GM18502 (cell line): ENCODE results near the gene TIMM50.
"Not testable (repeated sequence)": the region's sequence is repeated elsewhere in the genome, so short reads cannot be mapped to it uniquely, and the experiment has no call there.

ENCODE experiments used
- ATAC-seq: cut with Tn5 transposase; IDR thresholded peaks from one replicate; pipeline ENCODE4 v1.9.1; 2021; ENCODE audit warnings: mild to moderate bottlenecking; ENCODE audit not compliant: unreplicated experiment, poor library complexity

Gene TIMM50

DNA sequence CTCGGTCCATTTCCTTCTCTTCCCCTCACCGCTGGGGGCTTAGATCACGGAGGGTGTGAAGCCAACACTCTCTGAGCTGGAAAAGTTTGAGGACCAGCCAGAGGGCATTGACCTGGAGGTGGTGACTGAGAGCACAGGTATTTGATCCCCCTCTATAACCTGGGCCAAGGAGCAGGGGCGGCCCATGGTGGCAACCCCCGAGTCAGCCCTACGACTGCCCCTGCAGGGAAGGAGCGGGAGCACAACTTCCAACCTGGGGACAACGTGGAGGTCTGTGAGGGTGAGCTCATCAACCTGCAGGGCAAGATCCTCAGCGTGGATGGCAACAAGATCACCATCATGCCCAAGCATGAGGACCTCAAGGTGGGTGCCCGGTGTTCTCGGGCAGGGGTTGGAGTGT lies 11.6 kb upstream of the TIMM50 start:
- no peak for ATAC-seq

DNA sequence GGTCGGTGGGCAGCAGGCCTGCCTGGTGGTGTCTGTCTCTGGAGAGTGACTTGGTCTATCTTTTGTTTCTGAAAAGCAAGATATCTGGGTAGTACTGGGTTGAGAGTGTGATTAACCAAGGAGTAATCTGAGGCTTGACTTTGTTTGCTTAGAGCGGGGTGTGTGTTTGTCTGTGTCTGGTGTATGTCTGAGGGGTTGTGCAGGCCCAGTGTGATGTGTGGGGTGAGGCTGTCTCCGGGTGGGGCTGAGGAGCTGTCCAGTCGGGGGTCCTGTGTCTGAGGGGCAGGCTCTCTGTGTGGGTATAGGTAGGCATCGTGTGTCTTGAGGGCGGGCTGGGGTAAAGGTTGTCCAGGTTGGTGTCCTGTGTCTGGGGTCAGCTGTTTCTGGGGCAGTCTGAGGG lies 11.1 kb upstream of the TIMM50 start:
- ATAC-seq: no peak

- ATAC-seq: no peak
These were observed 9.8 kb upstream of the TIMM50 start for GRCh38 chr19:39470724-39471339.

DNA sequence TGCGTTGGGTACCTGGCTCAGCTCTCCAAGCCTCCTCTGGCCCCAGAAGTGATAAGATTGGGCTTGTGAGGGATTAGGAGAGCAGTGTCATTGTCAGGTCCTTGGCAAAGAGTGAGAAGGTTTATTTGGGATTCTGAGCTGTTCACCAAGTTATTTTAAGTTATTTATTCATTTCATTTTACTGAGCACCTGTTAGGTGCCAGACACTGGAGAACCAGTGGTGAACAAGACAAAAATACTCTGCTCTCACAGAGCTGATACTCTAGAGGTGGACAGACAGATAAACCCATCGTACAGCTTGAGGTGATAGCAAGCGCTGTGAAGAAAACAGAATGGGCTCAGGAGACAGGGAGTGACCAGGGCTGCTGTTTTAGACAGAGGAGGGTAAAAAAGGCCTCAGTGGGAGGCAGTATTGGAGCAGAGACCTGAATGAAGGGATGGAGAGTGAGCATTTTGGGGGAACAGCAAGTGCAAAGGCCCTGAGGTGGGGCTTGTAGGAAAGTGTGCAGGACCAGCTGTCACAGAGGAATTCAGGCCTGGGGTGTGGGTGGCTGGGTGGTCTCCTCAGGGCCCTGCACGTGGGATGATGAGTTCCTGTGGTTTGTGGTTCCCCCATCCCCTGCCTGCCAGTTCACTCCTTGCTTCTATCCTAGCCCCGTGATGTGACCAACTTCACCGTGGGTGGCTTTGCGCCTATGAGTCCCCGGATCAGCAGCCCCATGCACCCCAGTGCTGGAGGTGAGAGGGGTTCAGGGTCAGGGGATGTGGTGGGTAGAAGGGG lies 8.7 kb upstream of the TIMM50 start:
- no peak for ATAC-seq

GRCh38 chr19:39472746-39473442 lies 7.7 kb upstream of the TIMM50 start:
- ATAC-seq: no peak

- no peak for ATAC-seq
These were observed 7.1 kb upstream of the TIMM50 start for GRCh38 chr19:39473443-39473960.

DNA sequence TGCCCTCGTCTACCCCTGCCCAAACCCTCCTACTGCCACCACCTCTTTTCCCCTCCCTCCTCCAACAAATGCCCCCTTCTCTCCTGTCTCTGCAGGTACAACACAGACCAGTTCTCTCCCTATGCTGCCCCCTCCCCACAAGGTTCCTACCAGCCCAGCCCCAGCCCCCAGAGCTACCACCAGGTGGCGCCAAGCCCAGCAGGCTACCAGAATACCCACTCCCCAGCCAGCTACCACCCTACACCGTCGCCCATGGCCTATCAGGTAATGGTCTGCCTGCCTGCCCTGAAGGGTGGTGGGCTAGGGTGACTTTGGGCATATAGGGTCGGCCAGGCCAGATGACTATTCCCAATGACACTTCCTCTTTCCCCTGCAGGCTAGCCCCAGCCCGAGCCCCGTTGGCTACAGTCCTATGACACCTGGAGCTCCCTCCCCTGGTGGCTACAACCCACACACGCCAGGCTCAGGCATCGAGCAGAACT lies 6.5 kb upstream of the TIMM50 start:
- no peak for ATAC-seq

DNA sequence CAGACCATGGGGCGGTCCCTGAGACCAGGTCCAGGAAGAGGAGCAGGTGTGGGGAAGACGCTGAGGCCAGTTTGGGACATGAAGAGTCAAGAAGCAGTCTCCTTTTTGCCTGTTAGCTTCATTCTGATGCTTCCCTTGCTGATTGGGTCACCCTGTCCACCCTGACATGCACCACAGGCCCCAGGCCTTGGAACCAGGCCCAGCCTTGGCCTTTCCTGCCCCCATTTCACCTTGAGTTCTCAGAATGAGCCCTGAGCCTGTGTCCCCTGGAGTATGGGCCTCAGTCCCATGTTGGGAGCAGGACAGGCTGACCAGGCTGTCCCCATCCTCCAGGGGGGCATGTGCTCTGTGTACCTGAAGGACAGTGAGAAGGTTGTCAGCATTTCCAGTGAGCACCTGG lies 4.9 kb upstream of the TIMM50 start:
- no peak for ATAC-seq

- ATAC-seq: not testable (repeated sequence)
These were observed 1.3 kb upstream of the TIMM50 start for GRCh38 chr19:39479319-39479801.

- no peak for ATAC-seq
These were observed 722 bp upstream of the TIMM50 start for GRCh38 chr19:39479916-39480315.

DNA sequence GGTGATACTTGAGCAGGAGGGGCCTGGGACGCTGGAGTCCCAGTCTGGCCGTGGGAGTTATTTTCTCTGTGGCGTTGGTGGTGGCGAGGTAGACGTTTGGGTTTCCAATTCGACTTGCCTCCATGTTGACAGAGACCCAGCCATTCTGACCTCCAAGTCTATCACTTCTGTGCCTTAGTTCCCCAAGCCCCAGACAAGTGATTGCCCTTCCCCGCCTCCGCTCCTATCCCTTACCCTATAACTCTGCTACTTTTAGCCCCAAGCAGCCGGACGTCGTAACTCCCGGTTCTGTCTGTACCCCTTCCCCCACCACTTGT lies 549 bp downstream of the TIMM50 start:
- no peak for ATAC-seq

GRCh38 chr19:39481676-39482075 lies 1.0 kb downstream of the TIMM50 start:
- no peak for ATAC-seq

- no peak for ATAC-seq
These were observed 2.5 kb downstream of the TIMM50 start for GRCh38 chr19:39483141-39483540.

- no peak for ATAC-seq
These were observed 9.1 kb downstream of the TIMM50 start for GRCh38 chr19:39489756-39490155.

GRCh38 chr19:39492225-39492624 lies 11.6 kb downstream of the TIMM50 start:
- no peak for ATAC-seq

- no peak for ATAC-seq
These were observed 12.2 kb downstream of the TIMM50 start for GRCh38 chr19:39492788-39493187.

- no peak for ATAC-seq
These were observed 14.0 kb downstream of the TIMM50 start for GRCh38 chr19:39494661-39495060.

DNA sequence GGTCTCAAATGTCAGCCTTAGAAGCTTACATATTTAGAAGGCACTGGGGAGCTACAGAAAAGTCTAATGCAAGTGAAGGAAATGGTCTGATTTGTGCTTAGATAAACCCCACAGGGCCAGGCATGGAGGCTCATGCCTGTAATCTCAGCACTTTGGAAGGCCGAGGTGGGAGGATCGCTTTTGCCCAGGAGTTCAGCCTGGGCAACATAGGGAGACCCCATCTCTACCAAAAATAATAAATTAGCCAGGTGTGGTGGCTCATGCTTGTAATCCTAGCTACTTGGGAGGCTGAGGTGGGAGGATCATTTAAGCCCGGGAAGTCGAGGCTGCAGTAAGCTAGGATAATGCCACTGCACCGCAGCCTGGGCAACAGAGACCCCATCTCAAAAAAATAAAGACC lies 15.4 kb downstream of the TIMM50 start:
- no peak for ATAC-seq

DNA sequence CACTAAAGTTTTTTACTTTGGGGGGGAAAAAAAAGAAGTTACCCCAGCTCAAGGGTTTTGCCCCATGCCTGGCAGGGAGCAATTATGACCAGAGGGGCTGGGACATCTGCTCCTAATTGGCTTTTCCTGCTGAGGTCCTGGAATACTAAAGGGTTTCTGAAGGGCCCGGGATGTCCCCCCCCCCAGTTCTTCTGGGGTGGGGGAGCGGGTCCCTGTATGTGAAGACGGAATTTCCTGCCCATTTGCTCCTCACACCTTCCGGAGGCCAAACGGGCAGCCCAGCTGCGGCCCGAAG lies 17.0 kb downstream of the TIMM50 start:
- ATAC-seq: no peak

DNA sequence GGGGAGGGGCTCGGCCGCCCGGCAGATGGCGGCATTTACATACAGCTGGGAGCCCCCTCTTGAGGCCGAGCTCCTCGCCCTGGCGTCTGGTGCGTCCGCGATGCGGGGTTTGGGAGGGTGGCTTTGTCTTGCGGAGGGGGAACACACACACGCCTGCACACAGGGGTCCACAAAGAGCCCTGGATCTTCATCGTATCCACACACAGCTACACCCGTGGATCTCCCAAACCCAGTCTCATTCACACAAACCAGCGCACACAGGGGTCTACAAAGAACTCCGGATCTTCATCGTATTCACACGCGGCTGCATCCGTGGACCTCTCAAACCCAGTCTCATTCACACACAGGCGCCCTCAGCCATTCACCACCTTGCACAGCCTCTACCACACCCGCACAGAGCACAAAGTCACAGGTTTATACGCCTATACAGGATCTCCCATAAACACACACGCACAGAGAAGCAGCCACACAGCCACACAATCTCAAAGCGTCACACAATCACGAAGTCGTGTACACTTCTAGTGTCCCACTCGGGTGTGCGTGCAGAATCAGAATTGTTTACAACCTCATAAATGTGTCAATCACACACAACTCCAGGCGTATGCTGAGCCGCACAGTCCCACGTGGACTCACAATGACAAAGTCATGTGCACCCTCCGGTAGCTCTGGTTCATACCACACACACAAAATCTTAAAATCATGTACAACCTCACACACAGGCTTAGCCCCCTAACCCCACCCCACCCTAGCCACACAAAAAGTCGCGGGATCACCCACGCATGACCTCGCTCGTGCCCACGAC lies 17.6 kb downstream of the TIMM50 start:
- ATAC-seq: no peak
